B cell (primary cell): ENCODE results near the gene URB1. TPM values are rescaled to one million over a fixed set of nuclear protein-coding genes. Genes with fewer than 3 reads are reported as not detected.

Source experiments
- ATAC-seq: fragments of 200-7000 bp; cut with Tn5 transposase; one replicate; pipeline ENCODE4 v1.10.0; 2021; ENCODE audit warnings: low read depth, mild to moderate bottlenecking, moderate number of reproducible peaks, moderate library complexity
- CTCF ChIA-PET: fragments of 350-600 bp; sonication (Branson Sonifier 250); formaldehyde crosslinking; loops from one replicate; lab custom pipeline; 2021; ENCODE audit warnings: antibody characterized with exemption, inconsistent platforms; lab: Charles Lee
- POLR2A ChIA-PET: fragments of 350-600 bp; sonication (Branson Sonifier 250); formaldehyde crosslinking; loops from one replicate; lab custom pipeline; 2021; ENCODE audit warnings: antibody characterized with exemption; lab: Charles Lee
- DNase-seq: peaks from one replicate; pipeline ENCODE4 v3.0.0; 2013
- H2AFZ ChIP-seq: 2 replicates; pipeline ENCODE4 v1.6.1; 2012; ENCODE audit warnings: mild to moderate bottlenecking, low read depth, low read length; ENCODE audit not compliant: insufficient read depth, poor library complexity, severe bottlenecking
- H3K27ac ChIP-seq, 2 donors: 1 replicate in 1 of 2; 2 replicates in 1 of 2; pipeline ENCODE4 v1.5.1; 2012 to 2013; ENCODE audit warnings: low read length in 2 of 2, mild to moderate bottlenecking in 2 of 2, moderate library complexity in 1 of 2
- H3K27me3 ChIP-seq, 4 experiments: fragments of 200-600 bp in 1 of 4; sonication (generic) in 1 of 4; replicated peaks in 1 of 4; 1 replicate in 2 of 4; 2 replicates in 2 of 4; pipeline versions ENCODE4 v1.6.1 to v1.7.0; 2013 to 2016; ENCODE audit warnings: low read length in 3 of 4, mild to moderate bottlenecking in 2 of 4, mixed read lengths in 1 of 4, moderate library complexity in 1 of 4; ENCODE audit not compliant: insufficient read depth in 4 of 4, control insufficient read depth in 3 of 4; ENCODE audit errors: control extremely low read depth in 1 of 4
- H3K36me3 ChIP-seq, 2 experiments: replicated peaks in 1 of 2; 1 replicate in 1 of 2; 2 replicates in 1 of 2; pipeline versions ENCODE4 v1.6.1 to v1.7.1; 2013; ENCODE audit warnings: low read length in 1 of 2; ENCODE audit not compliant: insufficient read depth in 2 of 2, control insufficient read depth in 1 of 2; ENCODE audit errors: control extremely low read depth in 1 of 2, extremely low read depth in 1 of 2
- H3K4me1 ChIP-seq, 2 donors: fragments of 200-600 bp in 1 of 2; sonication (generic) in 1 of 2; 1 replicate in 1 of 2; 2 replicates in 1 of 2; pipeline versions ENCODE4 v1.5.1 to v1.6.1; 2013 to 2017; ENCODE audit warnings: low read length in 2 of 2; ENCODE audit not compliant: control insufficient read depth in 2 of 2, insufficient read depth in 2 of 2
- H3K4me2 ChIP-seq: replicated peaks from 2 replicates; pipeline ENCODE3; 2012; ENCODE audit warnings: mild to moderate bottlenecking, low read depth, low read length; ENCODE audit not compliant: poor library complexity, severe bottlenecking
- H3K4me3 ChIP-seq, 5 experiments: fragments of 200-600 bp in 1 of 5; sonication (generic) in 1 of 5; 1 replicate in 3 of 5; 2 replicates in 2 of 5; pipeline versions ENCODE4 v1.5.1 to v1.7.0; 2011 to 2016; ENCODE audit warnings: low read length in 4 of 5, mild to moderate bottlenecking in 4 of 5, low read depth in 2 of 5, control low read depth in 1 of 5, moderate library complexity in 1 of 5; ENCODE audit not compliant: insufficient read depth in 1 of 5; ENCODE audit errors: control extremely low read depth in 1 of 5, extremely low read depth in 1 of 5
- H3K79me2 ChIP-seq: fragments of 200-600 bp; sonication (generic); one replicate; pipeline ENCODE4 v1.6.0; 2016; ENCODE audit warnings: low read length; ENCODE audit not compliant: control insufficient read depth, insufficient read depth
- H3K9ac ChIP-seq: fragments of 200-600 bp; sonication (generic); 2 replicates; pipeline ENCODE4 v1.6.1; 2017; ENCODE audit warnings: mild to moderate bottlenecking, low read length, moderate library complexity
- H3K9me3 ChIP-seq, 3 donors: one replicate each; pipeline versions ENCODE4 v1.6.1 to v1.7.1; 2013; ENCODE audit warnings: low read length in 2 of 3; ENCODE audit not compliant: control insufficient read depth in 2 of 3, insufficient read depth in 1 of 3; ENCODE audit errors: control extremely low read depth in 1 of 3
- H4K20me1 ChIP-seq: 2 replicates; pipeline ENCODE4 v1.6.0; 2012; ENCODE audit warnings: mild to moderate bottlenecking, low read length; ENCODE audit not compliant: insufficient read depth, control insufficient read depth, poor library complexity, severe bottlenecking
- H3K27ac Mint-ChIP-seq: one replicate; pipeline ENCODE4 v1.8.0; 2021; ENCODE audit warnings: mixed read lengths
- H3K27me3 Mint-ChIP-seq: one replicate; pipeline ENCODE4 v1.8.0; 2021; ENCODE audit warnings: mixed read lengths
- H3K4me1 Mint-ChIP-seq: one replicate; pipeline ENCODE4 v1.8.0; 2021; ENCODE audit warnings: mixed read lengths
- H3K4me3 Mint-ChIP-seq: one replicate; pipeline ENCODE4 v1.8.0; 2021; ENCODE audit warnings: mixed read lengths
- H3K9me3 Mint-ChIP-seq: one replicate; pipeline ENCODE4 v1.8.0; 2022; ENCODE audit warnings: mixed read lengths; ENCODE audit not compliant: insufficient read depth
- CTCF ChIP-seq: fragments of 200-600 bp; IDR thresholded peaks from one replicate; pipeline ENCODE4 v1.8.0; 2022; ENCODE audit warnings: antibody characterized with exemption, mild to moderate bottlenecking
- EZH2 ChIP-seq: IDR thresholded peaks from 2 replicates; pipeline ENCODE4 v1.6.1; 2012; ENCODE audit warnings: borderline replicate concordance, low read depth, mild to moderate bottlenecking, moderate library complexity, low read length; ENCODE audit not compliant: insufficient read depth, poor library complexity, severe bottlenecking
- WGBS: methylation state at CpG from one replicate; pipeline ENCODE4 v1.1.5; 2013; ENCODE audit warnings: missing lambda C conversion rate; ENCODE audit not compliant: insufficient coverage; 5-methylcytosine and 5-hydroxymethylcytosine counted together
- intact Hi-C: fragments of 100-400 bp; cut with micrococcal nuclease; formaldehyde crosslinking; loops from one replicate; pipeline ENCODE4 v1.10.0; 2022
- polyA plus RNA-seq: library from polyadenylated mRNA; depleted of rRNA; stranded (reverse); fragments of >200 nt; gene quantifications from 2 replicates; pipeline ENCODE4 v1.2.3, GENCODE V29; 2012
- total RNA-seq, 2 donors: library from RNA; stranded (reverse); fragments of 120-200 nt in 1 of 2; gene quantifications; 1 replicate in 1 of 2; 2 replicates in 1 of 2; pipeline versions ENCODE4 v1.2.3 to v1.2.4, GENCODE V29; 2013 to 2022

URB1 gene
- total and polyA plus RNA-seq, 2 donors (not counting 1 experiment from before 2014, with no cell fraction given), result 4.7 to 15.2 TPM

GRCh38 chr21:32413697-32414578, 21.1 kb upstream of the URB1 start:
- Mint-ChIP-seq H3K4me3 (peak overlapping the region; percentile 83), H3K9me3 (no peaks in the 10 kb centered on the region), H3K27me3 (peaks cover 57% of the 10 kb centered on the region), H3K27ac (no peak overlapping the region), H3K4me1 (peaks cover 16% of the 10 kb centered on the region)
- no peak overlapping the region for H2AFZ ChIP-seq
- no peak overlapping the region for H3K27ac ChIP-seq
- H3K9me3 ChIP-seq, result peaks cover 0 to 8% (median 0%) of the 10 kb centered on the region in 3 donors
- no peaks in the 10 kb centered on the region for H3K36me3 ChIP-seq
- peaks cover 13% of the 10 kb centered on the region in 2 donors for H3K4me1 ChIP-seq
- WGBS, result 99% methylated on average over 5 of the region's 7 CpGs
- CTCF ChIA-PET, result no interaction called here
- intact Hi-C loops, result no loop called here
- TF ChIP-seq EZH2, result no peak
- TF ChIP-seq CTCF, result no peak
- DNase-seq (no peak), ATAC-seq (no peak)
- H3K9ac ChIP-seq, result no peak overlapping the region
- no peak overlapping the region for H3K4me3 ChIP-seq
- no peaks in the 10 kb centered on the region for H3K79me2 ChIP-seq
- H4K20me1 ChIP-seq, result no peaks in the 10 kb centered on the region
- peaks cover 0 to 29% (median 5%) of the 10 kb centered on the region in 4 experiments for H3K27me3 ChIP-seq
- POLR2A ChIA-PET, result no interaction called here
- H3K4me2 ChIP-seq, result no peak overlapping the region

- Mint-ChIP-seq H3K9me3 (no peaks in the 10 kb centered on the region), H3K27ac (no peak overlapping the region), H3K4me1 (peaks cover 16% of the 10 kb centered on the region), H3K27me3 (peaks cover 57% of the 10 kb centered on the region), H3K4me3 (peak overlapping the region; percentile 83)
- H3K4me1 ChIP-seq, result peaks cover 13% of the 10 kb centered on the region in 2 donors
- no peaks in the 10 kb centered on the region for H3K36me3 ChIP-seq
- ChIA-PET POLR2A (no interaction called here), CTCF (no interaction called here)
- no peaks in the 10 kb centered on the region for H3K79me2 ChIP-seq
- peak overlapping the region; percentile 80 for H3K4me2 ChIP-seq
- peak overlapping the region; percentile 69 for H2AFZ ChIP-seq
- no peak overlapping the region for H3K9ac ChIP-seq
- no peak for DNase-seq
- peaks cover 0 to 10% (median 0%) of the 10 kb centered on the region in 3 donors for H3K9me3 ChIP-seq
- no peak for TF ChIP-seq EZH2
- TF ChIP-seq CTCF, result no peak
- no peak for ATAC-seq
- intact Hi-C loops, result no loop called here
- no peak overlapping the region for H3K27ac ChIP-seq
- no peaks in the 10 kb centered on the region for H4K20me1 ChIP-seq
- peaks cover 0 to 29% (median 7%) of the 10 kb centered on the region in 4 experiments for H3K27me3 ChIP-seq
- WGBS, result 18% methylated on average over 30 of the region's 32 CpGs
- peak overlapping the region in 2 of 5 experiments; percentile 48 to 59 for H3K4me3 ChIP-seq
These were observed 20.2 kb upstream of the URB1 start for GRCh38 chr21:32413015-32413504.
